Stimulated activated CD4-positive, alpha-beta T cell treated with anti-CD3 and anti-CD28 coated beads, Interleukin-2, amount 100 ng/mL, for 48 hours (primary cell): Measurements from ENCODE around the gene CDH4.
"Not testable (repeated sequence)": the region's sequence is repeated elsewhere in the genome, so short reads cannot be mapped to it uniquely, and the experiment has no call there.

Source experiments
- DNase-seq, 2 donors: peaks; one replicate each; pipeline ENCODE4 v3.0.0-alpha.2; 2020

Gene CDH4

DNA sequence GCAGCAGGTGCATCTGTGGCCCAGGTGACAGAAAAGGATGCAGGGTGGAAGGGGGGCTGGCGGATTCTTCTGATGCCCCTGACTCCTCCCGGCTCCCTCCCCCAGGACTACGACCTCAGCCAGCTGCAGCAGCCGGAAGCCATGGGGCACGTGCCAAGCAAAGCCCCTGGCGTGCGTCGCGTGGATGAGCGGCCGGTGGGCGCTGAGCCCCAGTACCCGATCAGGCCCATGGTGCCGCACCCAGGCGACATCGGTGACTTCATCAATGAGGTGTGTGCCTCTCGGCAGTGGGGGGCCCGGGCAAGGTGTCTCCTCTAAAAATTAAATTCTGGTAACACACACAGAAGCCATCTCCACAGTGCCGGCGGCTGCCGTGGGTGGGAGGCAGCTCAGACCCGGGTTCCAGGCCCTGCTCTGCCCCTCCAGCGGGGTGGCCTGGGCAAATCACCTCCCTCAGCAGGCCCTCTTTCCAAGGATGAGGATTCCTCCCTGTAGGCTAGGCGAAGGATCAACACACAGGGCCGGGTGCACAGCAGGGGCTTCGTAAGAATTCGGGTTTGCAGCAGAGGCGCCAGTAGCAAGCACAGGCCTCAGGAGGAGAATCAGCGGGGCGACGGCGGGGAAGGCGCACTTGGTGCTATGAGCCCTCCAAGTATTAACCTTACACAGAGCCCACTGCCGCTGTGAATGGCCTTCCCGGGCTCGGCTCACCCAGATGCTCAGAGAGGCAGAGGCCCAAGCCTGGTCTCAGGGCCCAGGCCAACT, 682.1 kb downstream of the CDH4 start:
- no peak for DNase-seq

- no peak for DNase-seq
Measured at GRCh38 chr20:61934716-61935530, 682.9 kb downstream of the CDH4 start.

DNA sequence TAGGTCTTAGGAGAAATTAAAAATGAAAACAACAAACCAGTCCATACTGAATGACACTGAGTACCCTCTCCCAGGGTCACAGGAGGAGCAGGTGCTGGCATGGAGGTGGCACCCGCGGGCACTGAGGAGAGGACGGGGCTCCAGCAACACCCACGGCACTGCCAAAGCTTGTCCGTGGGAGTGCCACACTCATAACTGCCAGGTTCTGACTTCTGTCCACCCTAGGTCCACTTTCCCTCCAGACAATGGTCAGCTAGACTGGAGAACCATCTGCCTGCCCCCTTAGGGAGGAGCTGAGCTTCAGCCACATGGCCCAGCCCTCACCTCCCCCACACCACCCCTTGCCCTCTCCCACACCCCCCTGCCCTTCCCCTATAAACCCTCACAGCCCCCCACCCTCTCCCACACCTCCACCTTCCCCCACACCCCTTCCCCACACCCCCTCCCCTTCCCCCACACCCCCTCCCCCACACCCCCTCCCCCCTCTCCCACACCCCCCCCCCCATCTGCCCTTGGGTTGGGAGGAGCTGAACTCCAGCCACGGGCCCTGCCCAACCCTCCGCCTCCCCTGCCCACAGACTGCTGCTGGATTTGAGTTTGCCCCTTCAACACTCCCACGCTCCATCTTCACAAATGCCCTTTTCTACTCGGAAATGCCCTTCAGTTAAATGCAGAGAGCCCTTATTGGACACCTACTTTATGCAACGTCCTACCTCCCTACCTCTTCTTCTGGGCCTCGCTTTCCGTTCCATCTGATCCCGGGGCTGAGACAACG, 684.1 kb downstream of the CDH4 start:
- DNase-seq, result no peak

DNA sequence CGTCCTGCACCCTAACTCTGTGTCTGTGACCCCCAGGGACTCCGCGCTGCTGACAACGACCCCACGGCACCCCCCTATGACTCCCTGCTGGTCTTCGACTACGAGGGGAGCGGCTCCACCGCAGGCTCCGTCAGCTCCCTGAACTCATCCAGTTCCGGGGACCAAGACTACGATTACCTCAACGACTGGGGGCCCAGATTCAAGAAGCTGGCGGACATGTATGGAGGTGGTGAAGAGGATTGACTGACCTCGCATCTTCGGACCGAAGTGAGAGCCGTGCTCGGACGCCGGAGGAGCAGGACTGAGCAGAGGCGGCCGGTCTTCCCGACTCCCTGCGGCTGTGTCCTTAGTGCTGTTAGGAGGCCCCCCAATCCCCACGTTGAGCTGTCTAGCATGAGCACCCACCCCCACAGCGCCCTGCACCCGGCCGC, 684.7 kb downstream of the CDH4 start:
- DNase-seq, result no peak

DNA sequence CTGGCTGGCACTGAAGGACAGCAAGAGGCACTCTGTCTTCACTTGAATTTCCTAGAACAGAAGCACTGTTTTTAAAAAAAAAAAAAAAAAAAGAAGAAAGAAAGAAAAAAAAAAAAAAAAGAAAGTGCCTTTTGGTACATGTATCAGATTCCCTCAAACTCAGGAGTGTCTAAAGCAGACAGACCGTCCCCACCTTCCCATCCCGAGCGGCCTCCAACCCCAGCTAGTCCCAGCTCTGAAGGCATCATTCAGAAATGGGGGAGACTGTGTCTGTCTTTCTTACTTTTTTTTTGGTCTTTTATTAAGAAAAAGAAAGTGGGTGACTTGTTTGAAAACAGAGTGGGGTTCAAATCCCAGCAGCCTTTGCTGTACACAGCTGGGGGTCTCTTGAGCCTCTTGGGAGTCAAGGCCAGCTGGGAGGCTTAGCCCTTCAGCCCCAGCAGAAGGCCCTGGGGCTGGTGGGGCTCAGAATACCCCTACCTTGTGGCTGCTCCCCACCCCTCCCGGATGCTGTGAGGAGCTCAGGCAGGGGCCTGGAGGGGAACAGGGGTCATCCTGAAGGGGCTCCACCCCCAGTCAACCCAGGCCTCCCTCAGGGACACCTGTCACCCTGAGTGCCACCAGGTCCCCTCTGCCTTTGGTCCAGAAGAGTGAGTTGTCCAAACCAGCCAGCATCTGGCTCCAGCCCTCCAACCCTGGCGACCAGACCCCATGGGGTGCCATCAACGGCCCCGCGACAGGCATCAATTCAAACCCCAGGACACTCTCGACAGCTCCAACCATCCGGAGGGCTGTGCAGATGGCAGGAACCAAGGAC, 685.3 kb downstream of the CDH4 start:
- no peak for DNase-seq

DNA sequence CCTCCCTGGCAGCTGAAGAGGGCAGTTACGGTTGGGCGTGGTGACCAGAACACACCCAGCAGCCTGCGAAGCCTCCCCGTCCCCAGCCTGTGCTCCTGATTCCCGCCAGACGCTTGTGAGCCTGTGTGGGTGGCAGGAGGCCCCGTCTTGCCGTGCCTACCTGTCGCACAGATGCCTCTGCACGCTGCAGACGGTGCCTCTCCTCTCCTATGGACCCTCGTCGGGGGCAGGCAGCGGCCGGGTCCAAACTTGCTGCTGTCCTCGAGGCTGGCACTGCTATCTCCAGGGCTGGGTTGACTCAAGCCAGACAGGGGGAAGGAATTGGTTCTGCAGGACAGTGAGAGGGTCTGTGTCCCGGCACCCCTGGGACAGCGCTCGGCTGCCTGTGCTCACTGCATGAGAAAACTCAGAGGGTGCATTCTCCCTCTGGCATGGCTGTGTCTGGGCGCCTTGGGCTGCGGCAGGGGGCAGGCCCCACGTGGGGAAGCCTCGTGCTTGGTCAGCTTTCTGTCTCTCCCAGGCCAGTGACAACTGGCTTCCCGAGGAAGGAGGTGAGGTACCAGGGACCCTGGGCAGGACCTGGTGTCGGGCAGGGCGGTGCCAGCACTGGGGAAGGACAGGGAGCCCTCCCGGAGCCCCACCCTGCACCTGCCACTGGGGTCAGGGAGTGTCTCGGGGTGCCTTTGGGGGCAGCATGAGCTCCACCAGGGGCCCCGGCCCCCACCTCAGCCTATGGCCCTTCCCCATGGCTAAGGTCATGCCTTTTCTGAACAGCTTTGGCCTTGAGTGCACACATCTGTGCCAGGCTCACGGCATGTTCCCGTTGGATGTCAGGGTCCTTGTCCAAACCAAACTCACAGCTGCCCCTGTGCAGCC, 686.1 kb downstream of the CDH4 start:
- no peak for DNase-seq

GRCh38 chr20:61938839-61939690, 687.0 kb downstream of the CDH4 start:
- no peak for DNase-seq

- DNase-seq, result no peak
Measured at GRCh38 chr20:61939691-61940360, 687.8 kb downstream of the CDH4 start.

GRCh38 chr20:61940491-61940890, 688.4 kb downstream of the CDH4 start:
- DNase-seq, result no peak

- no peak for DNase-seq
Measured at GRCh38 chr20:61940976-61941720, 689.1 kb downstream of the CDH4 start.

DNA sequence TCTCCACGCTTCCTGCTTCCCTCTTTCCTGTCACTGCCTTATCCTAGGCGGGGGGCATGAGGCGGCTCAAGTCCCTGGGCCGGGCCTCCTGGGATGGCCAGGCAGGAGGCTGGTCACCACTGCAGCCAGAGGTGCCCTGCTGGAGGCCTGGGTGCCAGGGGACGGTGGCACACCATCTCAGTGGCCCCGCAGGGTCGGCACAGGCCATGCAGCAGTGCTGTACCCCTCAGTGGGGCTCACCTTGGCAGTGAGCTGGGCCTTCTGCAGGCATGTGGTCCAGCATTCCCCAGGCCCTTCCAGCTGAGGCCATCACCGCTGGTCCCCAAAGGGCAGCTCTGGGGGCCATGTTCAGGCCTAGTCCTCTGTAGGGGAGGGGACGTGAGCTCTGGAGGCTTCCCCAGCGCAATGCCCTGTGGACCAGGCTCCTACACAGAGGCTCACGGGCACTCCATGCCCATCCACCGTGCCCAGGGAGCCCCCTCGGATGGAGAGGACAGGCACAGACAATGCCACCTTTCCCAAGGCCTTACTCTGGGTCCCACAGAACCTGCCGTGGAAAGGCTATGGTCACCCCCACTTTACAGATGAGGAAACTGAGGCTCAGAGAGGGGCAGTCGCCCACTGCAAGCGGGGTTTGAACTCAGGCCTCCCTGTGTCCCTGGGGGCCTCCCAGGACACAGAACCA, 689.8 kb downstream of the CDH4 start:
- DNase-seq, result no peak

DNA sequence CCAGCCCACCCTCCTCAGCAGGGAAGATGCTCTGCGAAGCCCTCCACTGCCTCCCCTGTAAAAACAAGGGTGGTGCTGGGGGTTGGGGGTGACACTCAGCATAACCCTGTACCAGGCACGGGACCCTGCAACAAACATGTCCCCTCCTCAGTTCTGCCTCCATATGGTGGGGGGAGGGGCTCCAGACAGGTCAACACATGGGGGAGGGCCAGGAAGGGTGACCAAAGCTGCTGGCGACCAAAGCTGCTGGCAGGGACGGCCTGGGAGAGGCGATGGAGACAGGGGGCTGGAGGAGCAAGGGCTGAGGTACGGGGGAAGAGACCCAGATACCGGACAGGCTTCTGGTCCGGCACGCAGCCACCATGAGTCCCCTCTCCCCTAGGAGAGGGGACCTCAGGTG, 690.5 kb downstream of the CDH4 start:
- no peak for DNase-seq

DNA sequence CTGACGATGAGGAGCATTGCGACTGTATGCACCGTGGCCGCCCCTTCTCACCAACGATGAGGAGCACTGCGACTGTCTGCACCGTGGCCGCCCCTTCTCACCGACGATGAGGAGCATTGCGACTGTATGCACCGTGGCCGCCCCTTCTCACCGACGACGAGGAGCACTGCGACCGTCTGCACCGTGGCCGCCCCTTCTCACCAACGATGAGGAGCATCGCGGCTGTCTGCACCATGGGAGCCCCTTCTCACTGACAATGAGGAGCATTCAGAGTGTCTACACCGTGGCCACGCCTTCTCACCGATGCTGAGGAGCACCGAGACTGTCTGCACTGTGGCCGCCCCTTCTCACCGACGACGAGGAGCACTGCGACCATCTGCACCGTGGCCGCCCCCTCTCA, 692.9 kb downstream of the CDH4 start:
- not testable (repeated sequence) for DNase-seq

DNA sequence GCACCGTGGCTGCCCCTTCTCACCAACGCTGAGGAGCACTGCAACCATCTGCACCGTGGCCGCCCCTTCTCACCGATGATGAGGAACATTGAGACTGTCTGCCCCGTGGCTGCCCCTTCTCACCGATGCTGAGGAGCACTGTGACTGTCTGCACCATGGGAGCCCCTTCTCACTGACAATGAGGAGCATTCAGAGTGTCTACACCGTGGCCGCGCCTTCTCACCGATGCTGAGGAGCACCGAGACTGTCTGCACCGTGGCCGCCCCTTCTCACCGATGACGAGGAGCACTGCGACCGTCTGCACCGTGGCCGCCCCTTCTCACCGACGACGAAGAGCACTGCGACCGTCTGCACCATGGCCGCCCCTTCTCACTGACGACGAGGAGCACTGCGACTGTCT, 693.4 kb downstream of the CDH4 start:
- DNase-seq, result not testable (repeated sequence)

DNA sequence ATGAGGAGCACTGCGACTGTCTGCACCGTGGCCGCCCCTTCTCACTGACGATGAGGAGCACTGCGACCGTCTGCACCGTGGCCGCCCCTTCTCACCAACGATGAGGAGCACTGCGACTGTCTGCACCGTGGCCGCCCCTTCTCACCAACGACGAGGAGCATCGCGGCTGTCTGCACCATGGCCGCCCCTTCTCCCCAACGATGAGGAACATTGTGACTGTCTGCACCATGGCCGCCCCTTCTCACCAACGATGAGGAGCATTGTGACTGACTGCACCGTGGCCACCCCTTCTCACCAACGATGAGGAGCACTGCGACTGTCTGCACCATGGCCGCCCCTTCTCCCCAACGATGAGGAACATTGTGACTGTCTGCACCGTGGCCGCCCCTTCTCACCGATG, 696.0 kb downstream of the CDH4 start:
- DNase-seq, result not testable (repeated sequence)

- no peak for DNase-seq
Measured at GRCh38 chr20:61948586-61949362, 696.7 kb downstream of the CDH4 start.

GRCh38 chr20:61949363-61949713, 697.3 kb downstream of the CDH4 start:
- DNase-seq, result no peak
